GM10248 (cell line): ENCODE measurements around the gene CDKN2C.

ENCODE experiments used
- CTCF ChIA-PET: fragments of 300-600 bp; sonication (Branson Sonifier 250); formaldehyde crosslinking; extraction: SDS; loops from one replicate; lab custom pipeline; 2021; ENCODE audit warnings: antibody characterized with exemption; lab: Yijun Ruan, JAX
- POLR2A ChIA-PET: fragments of 350-650 bp; sonication (Branson Sonifier 250); formaldehyde crosslinking; extraction: SDS; loops from one replicate; lab custom pipeline; 2020; ENCODE audit warnings: antibody characterized with exemption; lab: Yijun Ruan, JAX
- DNase-seq: peaks from one replicate; pipeline ENCODE4 v3.0.0; 2012; ENCODE audit errors: extremely low spot score
- TF ChIP-seq, protein P1 (sequence below): IDR thresholded peaks from 2 replicates; pipeline ENCODE4 v1.5.1; 2012; ENCODE audit warnings: mild to moderate bottlenecking, low read depth; ENCODE audit errors: extremely low read depth, missing control alignments, control extremely low read depth

Gene CDKN2C

DNA sequence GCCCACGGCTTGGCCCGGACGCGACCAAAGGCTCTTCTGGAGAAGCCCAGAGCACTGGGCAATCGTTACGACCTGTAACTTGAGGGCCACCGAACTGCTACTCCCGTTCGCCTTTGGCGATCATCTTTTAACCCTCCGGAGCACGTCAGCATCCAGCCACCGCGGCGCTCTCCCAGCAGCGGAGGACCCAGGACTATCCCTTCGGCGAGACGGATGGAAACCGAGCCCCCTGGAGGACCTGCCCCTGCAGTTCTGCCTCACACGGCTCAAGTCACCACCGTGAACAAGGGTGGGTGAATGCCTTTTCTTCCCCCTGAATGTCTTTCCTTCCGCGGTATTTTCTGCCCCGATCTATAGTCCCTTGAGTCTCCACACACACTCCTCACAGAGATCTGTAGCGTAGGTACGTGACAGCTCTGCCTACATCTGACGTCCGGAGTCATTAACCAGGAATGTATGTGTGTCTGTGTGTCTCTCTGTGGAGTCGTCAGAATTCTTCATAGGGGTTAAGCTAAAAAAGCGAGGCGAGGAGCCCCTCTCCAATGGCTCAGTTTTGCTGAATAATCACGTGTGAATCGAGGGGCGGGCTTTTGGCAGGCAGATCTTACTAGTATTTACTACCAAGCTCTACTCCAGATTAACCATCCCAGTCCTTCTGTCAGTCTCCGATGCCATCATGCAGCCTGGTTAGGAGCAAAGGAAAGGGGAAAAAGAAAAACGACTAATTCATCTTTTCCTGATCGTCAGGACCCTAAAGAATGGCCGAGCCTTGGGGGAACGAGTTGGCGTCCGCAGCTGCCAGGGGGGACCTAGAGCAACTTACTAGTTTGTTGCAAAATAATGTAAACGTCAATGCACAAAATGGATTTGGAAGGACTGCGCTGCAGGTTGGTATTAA is at the start of gene CDKN2C:
TSS of gene CDKN2C (plus strand) at position 635 of the 898 bp plus-strand sequence. CDS start at position 759, 124 bp downstream.
- ChIA-PET CTCF (interaction anchor here (0.9 to 2.8 kb wide), 7 partner anchors 8 to 97 kb away, joined by 3 to 16 read pairs (median 6); partner anchors contain the start of gene FAF1), POLR2A (interaction anchor here (0.5 to 1.4 kb wide), 2 partner anchors 10 to 266 kb away, joined by 3 to 5 read pairs; partner anchors contain the start of genes FAF1 and RNF11)
- TF ChIP-seq, protein P1, sequence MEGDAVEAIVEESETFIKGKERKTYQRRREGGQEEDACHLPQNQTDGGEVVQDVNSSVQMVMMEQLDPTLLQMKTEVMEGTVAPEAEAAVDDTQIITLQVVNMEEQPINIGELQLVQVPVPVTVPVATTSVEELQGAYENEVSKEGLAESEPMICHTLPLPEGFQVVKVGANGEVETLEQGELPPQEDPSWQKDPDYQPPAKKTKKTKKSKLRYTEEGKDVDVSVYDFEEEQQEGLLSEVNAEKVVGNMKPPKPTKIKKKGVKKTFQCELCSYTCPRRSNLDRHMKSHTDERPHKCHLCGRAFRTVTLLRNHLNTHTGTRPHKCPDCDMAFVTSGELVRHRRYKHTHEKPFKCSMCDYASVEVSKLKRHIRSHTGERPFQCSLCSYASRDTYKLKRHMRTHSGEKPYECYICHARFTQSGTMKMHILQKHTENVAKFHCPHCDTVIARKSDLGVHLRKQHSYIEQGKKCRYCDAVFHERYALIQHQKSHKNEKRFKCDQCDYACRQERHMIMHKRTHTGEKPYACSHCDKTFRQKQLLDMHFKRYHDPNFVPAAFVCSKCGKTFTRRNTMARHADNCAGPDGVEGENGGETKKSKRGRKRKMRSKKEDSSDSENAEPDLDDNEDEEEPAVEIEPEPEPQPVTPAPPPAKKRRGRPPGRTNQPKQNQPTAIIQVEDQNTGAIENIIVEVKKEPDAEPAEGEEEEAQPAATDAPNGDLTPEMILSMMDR: no peak
- DNase-seq: peak; percentile 49

DNA sequence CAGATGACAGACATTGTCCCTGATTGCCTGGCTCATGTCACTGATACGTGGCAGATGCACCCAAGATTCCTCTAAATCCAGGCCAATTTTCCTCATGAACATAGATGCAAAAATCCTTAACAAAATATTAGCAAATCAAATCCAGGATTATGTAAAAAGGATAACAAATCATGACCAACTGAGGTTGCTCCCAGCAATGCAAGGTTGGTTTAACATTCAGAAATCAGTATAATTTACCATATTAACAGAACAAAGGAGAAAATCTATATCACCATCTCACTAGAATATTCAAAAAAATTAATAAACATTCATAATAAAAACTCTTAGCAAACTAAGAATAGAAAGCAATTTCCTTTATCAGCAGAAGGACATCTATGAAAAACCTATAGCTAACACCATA is 49.6 kb upstream of the CDKN2C start:
- TF ChIP-seq, protein P1: no peak
- POLR2A ChIA-PET: no interaction called here
- CTCF ChIA-PET: interaction anchor here (1.1 to 2.1 kb wide), 4 partner anchors 10 to 269 kb away, joined by 4 to 5 read pairs (median 5); no protein-coding TSS in a partner anchor
- DNase-seq: no peak

DNA sequence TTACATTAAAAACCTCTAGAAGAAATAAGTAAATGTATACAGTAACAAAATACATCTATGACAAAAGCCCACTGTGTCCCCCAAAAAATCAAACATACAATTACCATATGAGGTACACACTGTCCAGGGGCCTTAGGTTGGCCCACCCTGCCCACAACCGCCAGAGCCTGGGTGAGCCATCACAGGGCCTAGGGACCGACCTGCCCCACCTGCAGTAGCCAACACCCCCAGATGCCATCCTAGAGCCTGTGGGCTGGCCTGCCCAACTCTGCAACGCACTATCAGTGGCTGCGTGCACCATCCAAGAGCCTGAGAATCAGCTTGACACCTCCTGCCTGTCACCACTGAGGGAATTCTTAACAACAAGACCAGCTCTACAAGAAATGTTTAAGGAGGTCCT is 49.0 kb upstream of the CDKN2C start:
- CTCF ChIA-PET: interaction anchor here (1.1 to 2.1 kb wide), 4 partner anchors 9 to 268 kb away, joined by 4 to 5 read pairs (median 5); no protein-coding TSS in a partner anchor
- POLR2A ChIA-PET: no interaction called here

DNA sequence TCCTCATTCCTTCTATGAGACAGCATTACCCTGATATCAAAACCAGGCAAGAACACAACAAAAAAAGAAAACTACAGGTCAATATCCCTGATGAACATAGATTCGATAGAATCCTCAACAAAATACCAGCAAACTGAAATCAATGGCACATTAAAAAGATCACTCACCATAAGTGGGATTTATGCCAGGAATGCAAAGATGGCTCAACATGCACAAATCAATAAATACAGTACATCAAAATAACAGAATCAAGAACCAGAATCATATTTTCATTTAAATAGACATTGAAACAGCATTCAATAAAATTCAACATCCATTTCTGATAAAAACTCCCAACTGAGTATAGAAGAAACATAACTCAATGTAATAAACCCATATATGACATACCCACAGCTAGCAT is 46.5 kb upstream of the CDKN2C start:
- TF ChIP-seq, protein P1: no peak
- DNase-seq: no peak
- CTCF ChIA-PET: no interaction called here
- POLR2A ChIA-PET: no interaction called here

More for the DNA sequence above, 49.0 kb upstream of the CDKN2C start:
- no peak for DNase-seq
- TF ChIP-seq, protein P1: no peak

DNA sequence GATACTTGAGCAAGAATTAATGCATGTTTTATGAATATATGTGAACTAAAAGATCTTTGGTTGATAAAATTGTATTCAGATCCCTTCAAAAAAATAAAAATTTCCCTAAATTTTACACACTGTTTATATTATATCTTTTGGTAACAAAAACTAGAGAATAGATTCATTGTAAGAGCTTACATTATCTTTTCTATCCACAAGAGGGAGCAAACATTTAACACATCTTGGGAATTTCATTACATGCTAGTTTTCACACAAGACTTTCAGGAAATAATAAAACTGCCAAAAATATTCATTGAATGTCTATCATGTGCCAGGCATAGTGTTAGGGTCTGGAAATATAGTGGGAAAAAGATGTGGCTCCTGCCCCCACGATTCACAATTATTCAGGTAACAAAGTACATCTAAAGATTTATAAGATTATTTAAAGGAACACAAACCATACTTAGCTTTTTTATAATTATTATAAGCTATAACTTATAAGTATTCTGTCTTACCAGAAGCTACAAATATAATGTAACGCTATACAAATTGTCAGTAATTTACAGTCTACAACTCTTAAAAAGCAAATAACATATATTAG is 40.6 kb upstream of the CDKN2C start:
- DNase-seq: no peak
- POLR2A ChIA-PET: interaction anchor here (1.0 kb wide), 1 partner anchor 31 kb away, joined by 5 read pairs; no protein-coding TSS in a partner anchor
- TF ChIP-seq, protein P1: peak; percentile 36
- CTCF ChIA-PET: interaction anchor here (0.8 to 3.2 kb wide), 27 partner anchors 9 to 279 kb away, joined by 3 to 28 read pairs (median 5); partner anchors contain the start of genes CDKN2C and FAF1

DNA sequence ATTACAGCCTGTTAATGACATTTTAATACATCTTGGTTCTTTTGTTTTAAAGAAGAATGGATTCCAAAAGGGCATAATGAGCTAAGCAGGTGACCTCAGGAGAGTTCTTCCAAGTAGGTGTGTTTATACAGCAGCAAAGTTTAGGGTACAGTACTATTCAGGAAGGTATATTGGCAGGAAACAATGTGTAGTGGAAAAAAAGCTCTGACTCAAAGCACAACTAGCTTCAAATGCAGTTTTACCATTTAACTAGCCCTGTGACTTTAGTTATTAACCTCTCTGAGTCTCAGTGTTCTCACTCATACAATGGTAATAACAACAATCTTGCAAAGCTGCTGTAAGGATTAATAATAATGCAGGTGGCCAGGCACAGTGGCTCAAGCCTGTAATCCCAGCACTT is 39.9 kb upstream of the CDKN2C start:
- TF ChIP-seq, protein P1: no peak
- peak; percentile 35 for DNase-seq
- CTCF ChIA-PET: interaction anchor here (0.8 to 3.2 kb wide), 25 partner anchors 9 to 278 kb away, joined by 3 to 28 read pairs (median 5); partner anchors contain the start of genes CDKN2C and FAF1
- POLR2A ChIA-PET: interaction anchor here (1.0 kb wide), 1 partner anchor 30 kb away, joined by 5 read pairs; no protein-coding TSS in a partner anchor
